GM23338 (cell line): Measurements from ENCODE around the gene ELFN2. TPM values are rescaled to one million over a fixed set of nuclear protein-coding genes. Genes with fewer than 3 reads are reported as not detected.

ENCODE experiments used
- ATAC-seq: fragments of 200-7000 bp; cut with Tn5 transposase; 3 replicates; pipeline ENCODE4 v1.9.1; 2020
- DNase-seq: peaks from one replicate; pipeline ENCODE4 v3.0.0-alpha.2; 2015; ENCODE audit warnings: low spot score
- H2AFZ ChIP-seq: fragments of 200-600 bp; sonication (generic); 2 replicates; pipeline ENCODE4 v1.8.0; 2016; ENCODE audit warnings: antibody characterized with exemption, mild to moderate bottlenecking, moderate library complexity
- H3F3A ChIP-seq: fragments of 200-600 bp; sonication (generic); replicated peaks from 2 replicates; pipeline ENCODE4 v1.8.0; 2017; ENCODE audit warnings: antibody characterized with exemption, mixed run types, low read depth
- H3K27ac ChIP-seq: fragments of 200-600 bp; sonication (generic); 2 replicates; pipeline ENCODE4 v1.6.1; 2016; ENCODE audit warnings: low read depth
- H3K27me3 ChIP-seq: fragments of 200-600 bp; sonication (generic); 2 replicates; pipeline ENCODE4 v1.8.0; 2016; ENCODE audit warnings: mild to moderate bottlenecking, mixed run types, moderate library complexity; ENCODE audit not compliant: insufficient read depth
- H3K36me3 ChIP-seq: fragments of 200-600 bp; sonication (generic); 2 replicates; pipeline ENCODE4 v1.8.0; 2016; ENCODE audit warnings: mild to moderate bottlenecking; ENCODE audit not compliant: insufficient read depth
- H3K4me1 ChIP-seq: fragments of 200-600 bp; sonication (generic); 2 replicates; pipeline ENCODE4 v1.8.0; 2016; ENCODE audit warnings: mild to moderate bottlenecking, moderate library complexity; ENCODE audit not compliant: insufficient read depth
- H3K4me2 ChIP-seq: fragments of 200-600 bp; sonication (generic); 2 replicates; pipeline ENCODE4 v1.7.1; 2017; ENCODE audit warnings: mixed run types
- H3K4me3 ChIP-seq: fragments of 200-600 bp; sonication (generic); 2 replicates; pipeline ENCODE4 v1.6.1; 2016; ENCODE audit warnings: mixed run types
- H3K79me2 ChIP-seq: fragments of 200-600 bp; sonication (generic); replicated peaks from 2 replicates; pipeline ENCODE4 v1.8.0; 2017; ENCODE audit warnings: mild to moderate bottlenecking; ENCODE audit not compliant: insufficient read depth
- H3K9me2 ChIP-seq: fragments of 200-600 bp; sonication (generic); 2 replicates; pipeline ENCODE4 v1.8.0; 2017; ENCODE audit not compliant: insufficient read depth
- H4K20me1 ChIP-seq: fragments of 200-600 bp; sonication (generic); replicated peaks from 2 replicates; pipeline ENCODE4 v1.8.0; 2017; ENCODE audit warnings: mild to moderate bottlenecking; ENCODE audit not compliant: insufficient read depth
- H3K27ac Mint-ChIP-seq: 2 replicates; pipeline ENCODE4 v1.8.0; 2020; ENCODE audit warnings: inconsistent platforms, mild to moderate bottlenecking, moderate library complexity, mixed read lengths
- H3K27me3 Mint-ChIP-seq: 3 replicates; pipeline ENCODE4 v1.8.0; 2022; ENCODE audit warnings: low read depth, mild to moderate bottlenecking, moderate library complexity, mixed read lengths, inconsistent platforms; ENCODE audit not compliant: insufficient read depth, poor library complexity
- H3K36me3 Mint-ChIP-seq: 3 replicates; pipeline ENCODE4 v1.8.0; 2021; ENCODE audit warnings: low read depth, mild to moderate bottlenecking, inconsistent platforms, moderate library complexity, mixed read lengths
- H3K4me1 Mint-ChIP-seq: 3 replicates; pipeline ENCODE4 v1.8.0; 2020; ENCODE audit warnings: mild to moderate bottlenecking, inconsistent platforms, mixed read lengths
- H3K4me3 Mint-ChIP-seq: 3 replicates; pipeline ENCODE4 v1.8.0; 2021; ENCODE audit warnings: moderate library complexity, mild to moderate bottlenecking, inconsistent platforms, mixed read lengths
- H3K9me3 Mint-ChIP-seq: 3 replicates; pipeline ENCODE4 v1.8.0; 2020; ENCODE audit warnings: moderate library complexity, mild to moderate bottlenecking, inconsistent platforms, mixed read lengths
- CREB1 ChIP-seq: fragments of 250-450 bp; sonication (Bioruptor Pico); IDR thresholded peaks from 2 replicates; pipeline ENCODE4 v1.5.0; 2020; ENCODE audit warnings: low read depth, mild to moderate bottlenecking, moderate library complexity
- ETS1 ChIP-seq: IDR thresholded peaks from 2 replicates; pipeline ENCODE4 v1.6.1; 2016; ENCODE audit warnings: antibody characterized with exemption
- EZH2 ChIP-seq: fragments of 200-600 bp; sonication (generic); IDR thresholded peaks from one replicate; pipeline ENCODE4 v1.8.0; 2017; ENCODE audit warnings: antibody characterized with exemption, mild to moderate bottlenecking, low read depth; ENCODE audit not compliant: unreplicated experiment
- EZH2phosphoT487 ChIP-seq: fragments of 200-600 bp; sonication (generic); IDR thresholded peaks from one replicate; pipeline ENCODE4 v1.8.1; 2018; ENCODE audit warnings: antibody characterized with exemption; ENCODE audit not compliant: unreplicated experiment
- JUNB ChIP-seq: IDR thresholded peaks from one replicate; pipeline ENCODE4 v1.6.1; 2016; ENCODE audit warnings: antibody characterized with exemption; ENCODE audit not compliant: unreplicated experiment
- NANOG ChIP-seq: IDR thresholded peaks from 2 replicates; pipeline ENCODE4 v1.6.1; 2016; ENCODE audit warnings: antibody characterized with exemption, borderline replicate concordance
- POLR2AphosphoS5 ChIP-seq: IDR thresholded peaks from 2 replicates; pipeline ENCODE4 v1.6.1; 2016; ENCODE audit warnings: antibody characterized with exemption, low read depth
- STAT1 ChIP-seq: IDR thresholded peaks from one replicate; pipeline ENCODE4 v1.6.1; 2016; ENCODE audit warnings: antibody characterized with exemption; ENCODE audit not compliant: unreplicated experiment
- ZNF114 ChIP-seq: fragments of 250-450 bp; sonication (Bioruptor Pico); IDR thresholded peaks from 2 replicates; pipeline ENCODE4 v1.5.0; 2020; ENCODE audit warnings: mild to moderate bottlenecking, moderate library complexity
- ZNF331 ChIP-seq: fragments of 250-450 bp; sonication (Bioruptor Pico); IDR thresholded peaks from 2 replicates; pipeline ENCODE4 v1.5.0; 2020; ENCODE audit warnings: low read depth, mild to moderate bottlenecking, moderate library complexity
- ZNF462 ChIP-seq: fragments of 250-450 bp; sonication (Bioruptor Pico); IDR thresholded peaks from 2 replicates; pipeline ENCODE4 v1.5.0; 2020; ENCODE audit warnings: mild to moderate bottlenecking, moderate library complexity
- polyA plus RNA-seq: library from polyadenylated mRNA; unstranded; fragments of >200 nt; fragmentation: Nextera tagmentation; extraction: Ambion mirVana; gene quantifications from 2 replicates; pipeline ENCODE4 v1.2.1, GENCODE V29; 2016
- total RNA-seq: library from RNA; depleted of rRNA; stranded (reverse); fragments of >200 nt; shearing (Covaris generic); gene quantifications from 2 replicates; pipeline ENCODE4 v1.2.3, GENCODE V29; 2014
- TF ChIP-seq, protein P1 (sequence below), 2 experiments: fragments of 200-600 bp in 1 of 2; sonication (generic) in 1 of 2; conservative IDR thresholded peaks; 2 replicates each; pipeline versions ENCODE4 v1.5.1 to v1.6.1; 2016 to 2017; ENCODE audit warnings: antibody characterized with exemption in 2 of 2, low read depth in 2 of 2, mild to moderate bottlenecking in 2 of 2, moderate library complexity in 1 of 2
- TF ChIP-seq, protein P2 (sequence below): IDR thresholded peaks from one replicate; pipeline ENCODE4 v1.6.1; 2018; ENCODE audit warnings: antibody characterized with exemption; ENCODE audit not compliant: unreplicated experiment

ELFN2 gene
- total and polyA plus RNA-seq, 2 experiments from 2014 or later, result 0.18 to 0.35 TPM

- Mint-ChIP-seq H3K9me3 (no peaks in the 10 kb centered on the region), H3K27me3 (peaks cover 17% of the 10 kb centered on the region)
- no peak; the same call in 2 of the 3 replicates for ATAC-seq
Measured at GRCh38 chr22:37358917-37359316, 68.4 kb downstream of the ELFN2 start.

More at GRCh38 chr22:37358917-37359316, 68.4 kb downstream of the ELFN2 start:
- Histone ChIP-seq H3K4me3 (no peak overlapping the region), H3K9me2 (no peaks in the 10 kb centered on the region), H3K27ac (no peak overlapping the region), H3K4me2 (no peak overlapping the region), H4K20me1 (no peaks in the 10 kb centered on the region), H2AFZ (no peak overlapping the region), H3F3A (no peaks in the 10 kb centered on the region), H3K4me1 (no peaks in the 10 kb centered on the region), H3K27me3 (no peaks in the 10 kb centered on the region), H3K79me2 (no peaks in the 10 kb centered on the region), H3K36me3 (no peaks in the 10 kb centered on the region)
- Mint-ChIP-seq H3K27ac (no peak overlapping the region), H3K4me3 (no peak overlapping the region), H3K36me3 (no peaks in the 10 kb centered on the region), H3K4me1 (peaks cover 8% of the 10 kb centered on the region)
- DNase-seq, result no peak
- no peak for TF ChIP-seq POLR2AphosphoS5
- no peak for TF ChIP-seq EZH2
- TF ChIP-seq, protein P1, sequence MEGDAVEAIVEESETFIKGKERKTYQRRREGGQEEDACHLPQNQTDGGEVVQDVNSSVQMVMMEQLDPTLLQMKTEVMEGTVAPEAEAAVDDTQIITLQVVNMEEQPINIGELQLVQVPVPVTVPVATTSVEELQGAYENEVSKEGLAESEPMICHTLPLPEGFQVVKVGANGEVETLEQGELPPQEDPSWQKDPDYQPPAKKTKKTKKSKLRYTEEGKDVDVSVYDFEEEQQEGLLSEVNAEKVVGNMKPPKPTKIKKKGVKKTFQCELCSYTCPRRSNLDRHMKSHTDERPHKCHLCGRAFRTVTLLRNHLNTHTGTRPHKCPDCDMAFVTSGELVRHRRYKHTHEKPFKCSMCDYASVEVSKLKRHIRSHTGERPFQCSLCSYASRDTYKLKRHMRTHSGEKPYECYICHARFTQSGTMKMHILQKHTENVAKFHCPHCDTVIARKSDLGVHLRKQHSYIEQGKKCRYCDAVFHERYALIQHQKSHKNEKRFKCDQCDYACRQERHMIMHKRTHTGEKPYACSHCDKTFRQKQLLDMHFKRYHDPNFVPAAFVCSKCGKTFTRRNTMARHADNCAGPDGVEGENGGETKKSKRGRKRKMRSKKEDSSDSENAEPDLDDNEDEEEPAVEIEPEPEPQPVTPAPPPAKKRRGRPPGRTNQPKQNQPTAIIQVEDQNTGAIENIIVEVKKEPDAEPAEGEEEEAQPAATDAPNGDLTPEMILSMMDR (conservative IDR thresholded peaks at IDR 0.05; ENCODE audit: low read depth in 2 of 2), result no peak
- no peak for TF ChIP-seq EZH2phosphoT487
- TF ChIP-seq STAT1, result no peak
- TF ChIP-seq ZNF462 (CRISPR knock-in tag), result no peak
- TF ChIP-seq ZNF114, result no peak
- TF ChIP-seq, protein P2, sequence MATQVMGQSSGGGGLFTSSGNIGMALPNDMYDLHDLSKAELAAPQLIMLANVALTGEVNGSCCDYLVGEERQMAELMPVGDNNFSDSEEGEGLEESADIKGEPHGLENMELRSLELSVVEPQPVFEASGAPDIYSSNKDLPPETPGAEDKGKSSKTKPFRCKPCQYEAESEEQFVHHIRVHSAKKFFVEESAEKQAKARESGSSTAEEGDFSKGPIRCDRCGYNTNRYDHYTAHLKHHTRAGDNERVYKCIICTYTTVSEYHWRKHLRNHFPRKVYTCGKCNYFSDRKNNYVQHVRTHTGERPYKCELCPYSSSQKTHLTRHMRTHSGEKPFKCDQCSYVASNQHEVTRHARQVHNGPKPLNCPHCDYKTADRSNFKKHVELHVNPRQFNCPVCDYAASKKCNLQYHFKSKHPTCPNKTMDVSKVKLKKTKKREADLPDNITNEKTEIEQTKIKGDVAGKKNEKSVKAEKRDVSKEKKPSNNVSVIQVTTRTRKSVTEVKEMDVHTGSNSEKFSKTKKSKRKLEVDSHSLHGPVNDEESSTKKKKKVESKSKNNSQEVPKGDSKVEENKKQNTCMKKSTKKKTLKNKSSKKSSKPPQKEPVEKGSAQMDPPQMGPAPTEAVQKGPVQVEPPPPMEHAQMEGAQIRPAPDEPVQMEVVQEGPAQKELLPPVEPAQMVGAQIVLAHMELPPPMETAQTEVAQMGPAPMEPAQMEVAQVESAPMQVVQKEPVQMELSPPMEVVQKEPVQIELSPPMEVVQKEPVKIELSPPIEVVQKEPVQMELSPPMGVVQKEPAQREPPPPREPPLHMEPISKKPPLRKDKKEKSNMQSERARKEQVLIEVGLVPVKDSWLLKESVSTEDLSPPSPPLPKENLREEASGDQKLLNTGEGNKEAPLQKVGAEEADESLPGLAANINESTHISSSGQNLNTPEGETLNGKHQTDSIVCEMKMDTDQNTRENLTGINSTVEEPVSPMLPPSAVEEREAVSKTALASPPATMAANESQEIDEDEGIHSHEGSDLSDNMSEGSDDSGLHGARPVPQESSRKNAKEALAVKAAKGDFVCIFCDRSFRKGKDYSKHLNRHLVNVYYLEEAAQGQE, result no peak
- no peak for TF ChIP-seq CREB1 (CRISPR knock-in tag)
- TF ChIP-seq NANOG, result no peak
- no peak for TF ChIP-seq ETS1
- TF ChIP-seq ZNF331 (CRISPR knock-in tag), result no peak
- no peak for TF ChIP-seq JUNB
